Measurements from ENCODE around the gene NINJ2.

DNA sequence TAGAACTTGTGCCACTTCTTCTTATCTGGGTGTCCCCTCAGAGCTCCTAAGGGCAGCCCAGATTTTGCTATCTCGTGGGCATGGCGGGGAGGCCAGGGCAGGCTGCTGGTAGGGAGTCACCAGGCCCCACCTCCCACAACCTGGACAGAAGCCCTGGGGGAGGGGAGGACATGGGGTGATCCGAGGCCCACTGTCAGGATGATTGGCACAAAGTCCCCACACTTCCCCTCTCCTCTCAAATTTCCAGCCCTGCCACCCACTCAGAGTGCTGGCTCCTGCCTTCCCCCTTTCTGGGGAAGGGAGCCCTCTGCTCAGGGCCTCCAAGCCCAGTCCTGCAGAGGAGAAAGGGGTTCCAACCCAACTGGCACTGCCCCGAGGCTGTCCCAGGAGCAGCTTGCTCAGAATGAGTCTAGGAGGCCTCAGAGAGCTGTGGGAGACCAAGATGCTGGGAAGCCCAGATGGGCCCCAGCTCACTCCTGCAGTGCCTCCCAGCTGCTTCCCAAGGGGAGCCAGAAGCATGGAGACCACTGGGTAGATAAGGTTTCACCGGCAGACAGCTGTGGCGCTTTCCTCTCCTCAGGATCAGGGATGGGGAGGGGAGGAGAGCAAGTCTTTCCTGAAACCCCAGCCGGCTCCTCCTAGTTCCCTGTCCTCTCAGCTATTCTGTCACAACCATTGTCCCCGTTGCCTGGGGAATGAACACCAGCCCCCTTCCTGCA is 120.7 kb downstream of the NINJ2 start:
- TF ChIP-seq, protein P1, sequence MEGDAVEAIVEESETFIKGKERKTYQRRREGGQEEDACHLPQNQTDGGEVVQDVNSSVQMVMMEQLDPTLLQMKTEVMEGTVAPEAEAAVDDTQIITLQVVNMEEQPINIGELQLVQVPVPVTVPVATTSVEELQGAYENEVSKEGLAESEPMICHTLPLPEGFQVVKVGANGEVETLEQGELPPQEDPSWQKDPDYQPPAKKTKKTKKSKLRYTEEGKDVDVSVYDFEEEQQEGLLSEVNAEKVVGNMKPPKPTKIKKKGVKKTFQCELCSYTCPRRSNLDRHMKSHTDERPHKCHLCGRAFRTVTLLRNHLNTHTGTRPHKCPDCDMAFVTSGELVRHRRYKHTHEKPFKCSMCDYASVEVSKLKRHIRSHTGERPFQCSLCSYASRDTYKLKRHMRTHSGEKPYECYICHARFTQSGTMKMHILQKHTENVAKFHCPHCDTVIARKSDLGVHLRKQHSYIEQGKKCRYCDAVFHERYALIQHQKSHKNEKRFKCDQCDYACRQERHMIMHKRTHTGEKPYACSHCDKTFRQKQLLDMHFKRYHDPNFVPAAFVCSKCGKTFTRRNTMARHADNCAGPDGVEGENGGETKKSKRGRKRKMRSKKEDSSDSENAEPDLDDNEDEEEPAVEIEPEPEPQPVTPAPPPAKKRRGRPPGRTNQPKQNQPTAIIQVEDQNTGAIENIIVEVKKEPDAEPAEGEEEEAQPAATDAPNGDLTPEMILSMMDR (IDR thresholded peaks at IDR 0.05) = no peak
- TF ChIP-seq POLR2A (IDR thresholded peaks at IDR 0.05) = no peak
- TF ChIP-seq EP300 (IDR thresholded peaks at IDR 0.05) = no peak

Measured in ovary (tissue), 3 donors.